Stimulated activated CD8-positive, alpha-beta memory T cell treated with anti-CD3 and anti-CD28 coated beads, Interleukin-15, amount 100 ng/mL, for 24 hours (primary cell): ENCODE measurements around the gene AIFM1.

ENCODE experiments used
- DNase-seq: peaks from one replicate; pipeline ENCODE4 v3.0.0-alpha.2; 2020; ENCODE audit warnings: low read depth

Gene AIFM1

DNA sequence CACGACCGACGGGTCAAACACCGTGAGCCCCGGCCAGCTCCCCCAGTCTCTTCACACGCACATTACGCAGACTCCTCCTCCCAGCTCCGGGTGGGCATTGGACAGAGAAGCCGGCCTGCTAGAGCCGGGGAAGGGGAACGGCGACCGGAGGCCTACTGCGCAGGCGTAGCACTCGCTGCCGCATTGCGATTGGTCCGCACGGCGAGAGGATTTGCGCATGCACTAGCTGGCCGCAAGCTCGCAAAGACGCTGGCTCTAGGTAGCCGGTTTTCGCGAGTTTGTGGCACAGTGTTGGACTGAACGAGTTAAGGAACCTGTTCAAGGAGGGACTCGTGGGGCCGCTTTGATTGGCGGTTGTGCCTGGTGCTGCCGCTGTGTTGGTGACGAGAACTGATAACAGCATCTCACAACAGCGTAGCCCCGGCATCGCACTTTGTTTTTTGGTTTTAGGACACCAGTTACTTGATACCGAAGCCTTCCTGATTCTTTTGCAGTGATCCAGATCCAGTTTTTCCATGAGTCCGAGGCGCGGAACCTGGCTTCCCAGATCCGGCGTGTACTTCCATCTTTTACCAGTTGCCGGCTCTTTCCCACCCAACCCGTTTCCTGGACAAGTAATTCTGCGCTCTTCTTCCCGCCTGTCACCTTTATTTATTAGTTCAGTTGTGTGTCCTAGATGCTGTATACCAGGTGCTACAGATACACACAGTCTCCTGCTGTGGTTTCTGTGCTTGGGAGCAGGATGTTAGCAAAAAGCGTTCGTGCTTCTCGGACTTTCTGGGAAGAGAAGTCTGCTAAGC lies at the start of gene AIFM1:
Gene AIFM1, minus strand, starts transcription at position 139 of the 800 bp plus-strand sequence. CDS start 185 bp downstream, outside the sequence.
- DNase-seq, result peak; percentile 66

DNA sequence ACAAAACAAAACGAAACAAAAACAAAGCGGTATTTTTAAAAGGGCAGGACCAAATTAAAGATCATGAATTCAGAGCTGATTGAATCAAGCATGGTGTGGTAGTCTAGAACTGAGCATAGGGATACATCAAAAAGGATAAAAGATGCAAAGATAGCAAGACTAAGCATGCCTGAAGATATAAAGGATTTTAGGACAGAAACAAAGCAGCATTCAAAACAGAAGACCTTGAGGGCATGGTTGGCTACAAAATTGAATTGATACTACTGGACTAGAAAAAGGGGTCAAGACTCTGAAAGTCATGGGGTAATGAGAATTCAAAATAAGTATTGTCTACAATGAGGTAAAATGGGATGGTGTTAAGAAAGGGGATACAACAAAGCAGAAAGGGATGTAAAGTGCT lies 47.7 kb upstream of the AIFM1 start:
- DNase-seq, result no peak

DNA sequence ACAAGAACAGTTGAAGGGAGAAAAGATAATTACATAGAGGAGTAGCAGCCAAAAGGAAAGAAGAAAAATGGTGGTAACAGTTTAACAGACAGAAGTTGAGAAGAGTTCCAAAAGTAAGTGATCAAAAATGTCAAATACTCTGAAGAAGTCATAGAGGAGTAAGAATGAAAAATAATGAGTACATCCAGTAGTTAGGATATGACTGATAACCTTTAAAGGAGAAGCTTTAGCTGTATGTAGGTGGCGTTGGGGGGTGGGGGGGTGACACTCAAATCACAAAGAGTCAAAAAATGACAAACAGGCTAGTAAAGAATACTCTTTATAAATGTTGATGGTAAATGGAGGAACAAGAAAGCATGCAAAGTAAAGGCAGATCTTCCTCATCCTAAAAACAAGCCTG lies 46.7 kb upstream of the AIFM1 start:
- DNase-seq, result no peak

- no peak for DNase-seq
Measured at GRCh38 chrX:130211415-130212186, 46.0 kb upstream of the AIFM1 start.

GRCh38 chrX:130204647-130205046 lies 39.0 kb upstream of the AIFM1 start:
- no peak for DNase-seq

- DNase-seq, result no peak
Measured at GRCh38 chrX:130197464-130197863, 31.8 kb upstream of the AIFM1 start.

GRCh38 chrX:130196466-130196865 lies 30.8 kb upstream of the AIFM1 start:
- DNase-seq, result no peak

DNA sequence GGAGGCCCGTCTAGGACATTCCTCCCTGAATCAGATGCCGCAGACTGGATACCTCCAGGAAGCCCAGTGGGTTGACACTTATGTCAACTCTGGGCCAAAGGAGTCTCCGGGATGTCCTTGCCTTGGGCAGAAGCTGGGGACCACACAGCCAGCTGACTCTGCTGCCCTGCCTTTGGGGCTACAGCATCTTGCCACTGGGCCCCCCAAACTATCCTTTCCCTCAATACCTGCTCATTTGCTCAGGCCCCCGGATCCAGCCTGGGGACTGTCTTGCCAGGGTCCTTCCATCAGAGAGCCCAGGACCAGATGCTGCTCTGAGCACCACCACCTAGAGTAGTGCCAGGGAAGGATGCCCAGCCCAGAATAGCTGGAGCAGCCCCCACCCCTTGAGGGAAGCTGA lies 25.2 kb upstream of the AIFM1 start:
- DNase-seq, result no peak

- DNase-seq, result no peak
Measured at GRCh38 chrX:130186651-130187050, 21.0 kb upstream of the AIFM1 start.

DNA sequence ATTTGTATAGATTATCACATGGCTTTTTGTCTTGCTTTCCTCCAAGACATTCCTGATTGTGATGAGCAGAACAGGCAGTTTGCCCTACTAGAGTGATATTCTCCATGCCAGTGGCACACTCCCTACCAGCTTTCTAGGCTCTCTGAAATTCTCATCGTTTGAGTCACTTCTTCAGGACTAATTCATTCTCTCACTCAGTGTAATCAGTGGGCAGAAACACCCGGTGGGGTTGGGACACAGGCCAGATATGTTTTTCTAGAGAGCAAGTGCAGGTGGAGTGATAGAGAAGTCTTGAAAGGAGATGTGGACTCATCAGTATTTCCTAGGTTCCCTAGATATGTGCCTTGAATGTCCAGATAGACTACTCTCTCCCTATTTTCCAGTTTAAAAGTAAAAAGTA lies 19.2 kb upstream of the AIFM1 start:
- no peak for DNase-seq

DNA sequence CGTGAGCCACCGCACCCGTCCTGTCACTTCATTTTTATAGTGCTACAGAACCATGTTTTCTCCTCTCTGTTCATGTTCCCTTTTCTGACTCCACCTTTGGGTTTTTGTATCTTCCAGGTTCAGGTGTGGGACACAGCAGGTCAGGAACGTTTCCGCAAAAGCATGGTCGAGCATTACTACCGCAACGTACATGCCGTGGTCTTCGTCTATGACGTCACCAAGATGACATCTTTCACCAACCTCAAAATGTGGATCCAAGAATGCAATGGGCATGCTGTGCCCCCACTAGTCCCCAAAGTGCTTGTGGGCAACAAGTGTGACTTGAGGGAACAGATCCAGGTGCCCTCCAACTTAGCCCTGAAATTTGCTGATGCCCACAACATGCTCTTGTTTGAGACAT lies 18.5 kb upstream of the AIFM1 start:
- no peak for DNase-seq

DNA sequence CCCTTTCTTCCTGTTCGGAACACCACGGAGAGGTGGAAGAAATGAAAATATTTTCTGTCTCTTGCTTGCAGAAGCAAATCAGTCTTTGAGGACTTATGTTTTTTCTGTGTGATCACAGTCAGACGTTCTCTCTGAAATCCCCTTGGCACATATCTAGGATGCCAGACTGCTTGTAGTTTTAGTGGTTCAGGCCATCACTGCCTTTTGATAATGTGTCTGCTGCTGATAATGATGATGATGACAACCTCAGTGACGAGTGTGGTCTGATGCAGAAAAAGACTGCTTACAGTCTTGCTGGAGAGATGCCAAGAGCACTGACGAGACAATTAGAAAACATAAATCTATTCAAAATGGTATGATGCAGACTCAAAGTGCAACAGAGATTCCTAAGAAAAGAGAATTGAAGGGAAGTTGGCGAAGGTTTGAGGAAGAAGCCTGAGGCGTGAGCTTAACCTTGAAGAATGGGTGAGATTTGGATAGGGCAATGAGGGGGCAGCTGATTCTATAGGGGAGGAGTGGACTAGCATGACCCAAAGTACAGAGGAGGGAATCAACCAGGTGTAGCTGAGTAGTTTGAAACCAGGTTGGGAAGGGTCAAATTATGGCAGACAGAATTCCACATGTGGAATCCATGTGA lies 14.1 kb upstream of the AIFM1 start:
- DNase-seq, result no peak

GRCh38 chrX:130179170-130179569 lies 13.5 kb upstream of the AIFM1 start:
- DNase-seq, result no peak

DNA sequence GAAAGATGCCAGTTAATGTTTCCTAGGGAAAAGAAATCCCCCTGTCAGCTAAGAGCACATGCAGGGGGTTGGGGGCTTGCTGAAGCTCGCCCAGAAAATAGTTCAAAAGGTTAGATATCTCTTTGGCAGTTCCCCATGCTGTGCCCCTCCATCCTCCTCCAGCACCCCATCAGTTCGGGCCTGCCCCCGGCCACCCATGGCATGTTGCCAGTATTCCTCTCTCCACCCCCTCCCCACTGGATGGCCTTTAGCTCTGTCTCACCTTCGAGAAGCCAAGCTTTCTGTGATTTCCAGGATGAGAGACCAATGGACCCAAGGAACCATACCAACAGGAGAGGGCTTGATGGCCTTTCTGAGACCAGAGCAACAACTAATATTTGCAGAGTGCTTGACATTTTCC lies 11.3 kb upstream of the AIFM1 start:
- DNase-seq, result no peak

- no peak for DNase-seq
Measured at GRCh38 chrX:130176354-130176776, 10.7 kb upstream of the AIFM1 start.

DNA sequence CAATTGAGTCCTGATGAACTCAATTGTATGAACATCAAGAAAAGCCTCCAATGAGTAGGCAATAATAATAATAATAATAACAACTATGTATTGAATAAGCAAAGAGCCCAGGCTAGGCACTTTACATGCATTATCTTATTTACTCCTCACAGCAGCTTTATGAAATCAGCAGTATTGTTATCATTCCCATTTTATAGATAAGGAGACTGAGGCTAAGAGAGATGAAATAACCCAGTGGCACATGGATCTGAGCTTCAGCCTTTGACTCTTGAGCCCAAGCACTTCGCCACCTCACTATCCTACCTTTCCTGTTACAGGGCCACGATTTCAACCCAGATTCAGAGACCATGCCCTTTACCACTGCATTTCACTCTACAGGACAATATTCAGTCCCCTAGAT lies 9.3 kb upstream of the AIFM1 start:
- no peak for DNase-seq

DNA sequence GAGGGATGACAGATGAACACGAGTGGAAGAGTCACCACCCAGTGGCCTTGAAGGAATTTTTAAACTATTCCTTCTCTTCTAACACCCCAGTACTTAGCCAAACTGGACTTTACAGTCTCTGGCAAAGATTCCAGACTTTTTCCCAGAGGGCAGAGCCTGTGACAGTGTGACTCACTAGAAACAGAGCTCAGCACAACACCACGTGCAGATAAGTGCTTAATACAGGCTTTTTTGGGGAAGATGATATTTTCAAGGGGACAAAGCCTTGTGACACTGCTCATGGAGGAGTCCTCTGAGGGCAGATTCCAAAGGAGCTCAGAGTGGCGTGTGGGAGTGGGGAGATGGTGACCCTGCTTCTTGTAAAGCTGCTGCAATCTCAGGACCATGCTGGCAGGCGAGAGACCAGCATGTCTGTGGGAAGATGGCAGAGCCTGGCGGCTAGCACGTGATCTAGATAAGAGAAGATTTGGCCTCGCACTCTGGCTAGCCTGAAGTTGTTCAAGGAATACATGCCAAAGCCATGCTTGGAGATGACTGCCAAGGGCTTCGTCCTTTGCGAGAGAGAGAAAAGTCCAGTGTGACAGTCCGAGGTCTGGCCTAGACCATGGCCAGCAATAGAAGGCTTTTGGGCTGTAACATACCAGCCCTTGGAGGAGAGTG lies 8.5 kb upstream of the AIFM1 start:
- DNase-seq, result no peak

- no peak for DNase-seq
Measured at GRCh38 chrX:130173190-130173895, 7.7 kb upstream of the AIFM1 start.

DNA sequence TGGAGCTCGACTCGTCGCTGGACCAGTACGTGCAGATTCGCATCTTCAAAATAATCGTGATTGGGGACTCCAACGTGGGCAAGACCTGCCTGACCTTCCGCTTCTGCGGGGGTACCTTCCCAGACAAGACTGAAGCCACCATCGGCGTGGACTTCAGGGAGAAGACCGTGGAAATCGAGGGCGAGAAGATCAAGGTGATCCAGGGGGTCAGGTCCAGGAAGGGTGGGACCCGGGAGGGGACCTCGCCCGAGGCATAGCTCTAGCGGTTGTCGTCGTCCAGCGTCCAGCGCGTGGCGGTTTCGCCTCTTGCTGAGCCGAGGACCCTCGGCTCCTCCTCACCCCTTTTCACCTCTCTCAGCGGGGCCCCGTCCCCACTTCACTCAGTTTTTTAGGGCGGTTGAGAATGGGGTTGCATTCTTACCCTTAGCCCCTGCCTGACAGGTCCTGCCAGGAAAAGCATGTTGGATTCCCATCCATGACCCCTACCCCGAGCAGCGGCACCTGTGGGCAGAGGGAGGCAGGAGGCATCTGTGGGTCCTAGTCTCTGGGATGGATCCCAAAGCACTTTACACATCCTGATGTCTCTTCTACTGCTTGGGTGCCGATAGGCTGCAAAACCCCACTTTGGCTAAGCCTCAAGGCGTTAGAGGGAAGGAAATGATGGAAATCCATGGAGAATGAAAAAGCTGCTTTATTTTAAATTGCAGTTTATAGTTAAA lies 6.6 kb upstream of the AIFM1 start:
- DNase-seq, result no peak

DNA sequence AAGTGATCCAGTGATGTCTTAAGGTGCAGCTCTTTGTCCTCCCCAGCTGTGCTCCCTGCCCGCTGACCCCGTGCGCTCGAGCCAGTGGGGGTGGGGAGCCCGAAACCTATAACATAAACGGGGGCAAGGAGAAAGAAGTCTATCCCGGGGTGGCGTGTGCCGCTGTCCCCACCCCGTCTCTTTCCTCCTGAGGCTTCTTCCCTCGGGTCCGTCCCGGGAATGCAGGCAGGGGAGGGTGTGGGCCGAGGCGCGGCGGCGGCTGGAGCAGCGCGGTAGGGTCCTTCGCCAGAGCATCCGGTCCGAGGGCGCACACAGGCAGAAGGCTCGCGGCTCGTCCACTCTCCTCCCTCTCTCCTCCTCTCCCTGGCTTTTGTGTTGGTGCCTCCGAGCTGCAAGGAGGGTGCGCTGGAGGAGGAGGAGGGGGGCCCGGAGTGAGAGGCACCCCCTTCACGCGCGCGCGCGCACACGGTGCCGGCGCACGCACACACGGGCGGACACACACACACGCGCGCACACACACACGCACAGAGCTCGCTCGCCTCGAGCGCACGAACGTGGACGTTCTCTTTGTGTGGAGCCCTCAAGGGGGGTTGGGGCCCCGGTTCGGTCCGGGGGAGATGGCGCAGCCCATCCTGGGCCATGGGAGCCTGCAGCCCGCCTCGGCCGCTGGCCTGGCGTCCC lies 5.9 kb upstream of the AIFM1 start, which contains the start of gene RAB33A:
Gene RAB33A, plus strand, starts transcription at position 517 of the 681 bp plus-strand sequence. Its CDS starts 101 bp downstream, at position 618.
- DNase-seq, result no peak
